ENCODE measurements around the gene TYR. TPM values are rescaled to one million over a fixed set of nuclear protein-coding genes. Genes with fewer than 3 reads are reported as not detected.

The TYR gene
- polyA plus RNA-seq: not detected in 2 replicates

GRCh38 chr11:89177691-89178231, at the start of gene TYR:
Gene TYR, plus strand, starts transcription at chr11:89177875. Its CDS starts 79 bp downstream, at chr11:89177954.

Other genes starting within 250 kb of the TYR start
- 4.0 and 6.9 TPM in 2 replicates for gene GRM5, start 111.9 kb upstream of the TYR start, polyA plus RNA-seq

All from Purkinje cell (primary cell).